DMS 273 treated with DMSO at 0.1 percent for 48 hours (cell line): ENCODE results near the gene DPYD.

ENCODE experiments used
- DNase-seq: peaks from one replicate; lab custom pipeline; 2025; lab: John Stamatoyannopoulos, UW

Gene DPYD

GRCh38 chr1:97906567-97907241 lies 14.1 kb downstream of the DPYD start:
- DNase-seq = no peak

- DNase-seq = peak; percentile 75
These were observed 15.5 kb downstream of the DPYD start for GRCh38 chr1:97905141-97905940.

GRCh38 chr1:97904534-97904933 lies 16.3 kb downstream of the DPYD start:
- DNase-seq = no peak

- DNase-seq = no peak
These were observed 17.2 kb downstream of the DPYD start for GRCh38 chr1:97903626-97904025.

- no peak for DNase-seq
These were observed 18.8 kb downstream of the DPYD start for GRCh38 chr1:97902067-97902466.

- DNase-seq = no peak
These were observed 19.7 kb downstream of the DPYD start for GRCh38 chr1:97901017-97901658.

GRCh38 chr1:97898948-97899347 lies 21.9 kb downstream of the DPYD start:
- DNase-seq = no peak

- no peak for DNase-seq
These were observed 25.6 kb downstream of the DPYD start for GRCh38 chr1:97895278-97895677.

- no peak for DNase-seq
These were observed 27.0 kb downstream of the DPYD start for GRCh38 chr1:97893844-97894243.

GRCh38 chr1:97886199-97886598 lies 34.6 kb downstream of the DPYD start:
- no peak for DNase-seq

GRCh38 chr1:97883823-97884222 lies 37.0 kb downstream of the DPYD start:
- no peak for DNase-seq

GRCh38 chr1:97877307-97877706 lies 43.5 kb downstream of the DPYD start:
- no peak for DNase-seq

- DNase-seq = no peak
These were observed 44.8 kb downstream of the DPYD start for GRCh38 chr1:97875996-97876395.

GRCh38 chr1:97870589-97870988 lies 50.2 kb downstream of the DPYD start:
- no peak for DNase-seq

- no peak for DNase-seq
These were observed 51.4 kb downstream of the DPYD start for GRCh38 chr1:97869441-97869840.

- no peak for DNase-seq
These were observed 53.7 kb downstream of the DPYD start for GRCh38 chr1:97867127-97867526.

GRCh38 chr1:97864615-97865014 lies 56.2 kb downstream of the DPYD start:
- DNase-seq = no peak

- DNase-seq = no peak
These were observed 67.6 kb downstream of the DPYD start for GRCh38 chr1:97853221-97853620.

GRCh38 chr1:97849345-97850340 lies 71.2 kb downstream of the DPYD start:
- DNase-seq = no peak

- DNase-seq = no peak
These were observed 75.0 kb downstream of the DPYD start for GRCh38 chr1:97845805-97846204.

GRCh38 chr1:97844552-97845089 lies 76.2 kb downstream of the DPYD start:
- no peak for DNase-seq

GRCh38 chr1:97841338-97841737 lies 79.5 kb downstream of the DPYD start:
- no peak for DNase-seq
